ENCODE results near the gene AQP12A.

GRCh38 chr2:240737958-240738357 is 46.3 kb downstream of the AQP12A start:
- TF ChIP-seq CTCF (IDR thresholded peaks at IDR 0.05) (no peak), REST (IDR thresholded peaks at IDR 0.05; ENCODE audit: low read depth, low read length) (no peak), USF1 (IDR thresholded peaks at IDR 0.05; ENCODE audit: borderline replicate concordance, low read depth) (no peak), TAF1 (IDR thresholded peaks at IDR 0.05; ENCODE audit: borderline replicate concordance, low read depth, low read length) (no peak), POLR2AphosphoS5 (IDR thresholded peaks at IDR 0.05; ENCODE audit: low read depth, low read length) (no peak), ELF1 (IDR thresholded peaks at IDR 0.05) (no peak), JUND (IDR thresholded peaks at IDR 0.05) (no peak), YY1 (IDR thresholded peaks at IDR 0.05; ENCODE audit: low read depth) (no peak)

Data from SK-N-SH (cell line).